ENCODE measurements around the gene GUCA2B.

GUCA2B gene

GRCh38 chr1:42170779-42171621, 17.8 kb downstream of the GUCA2B start:
- Histone ChIP-seq H3K27me3 (ENCODE audit: control insufficient read depth, insufficient read depth, low read length) (no peaks in the 10 kb centered on the region), H3K9me3 (ENCODE audit: control insufficient read depth, insufficient read depth, low read length) (no peaks in the 10 kb centered on the region), H3K4me3 (ENCODE audit: low read depth, low read length) (no peak overlapping the region), H3K9ac (ENCODE audit: low read depth, low read length) (no peak overlapping the region), H3K36me3 (ENCODE audit: control insufficient read depth, insufficient read depth, low read length) (no peaks in the 10 kb centered on the region), H3K4me1 (ENCODE audit: control insufficient read depth, insufficient read depth, low read length) (no peaks in the 10 kb centered on the region)

- H3K36me3 ChIP-seq (ENCODE audit: control insufficient read depth, insufficient read depth, low read length): no peaks in the 10 kb centered on the region
- no peaks in the 10 kb centered on the region for H3K4me1 ChIP-seq (ENCODE audit: control insufficient read depth, insufficient read depth, low read length)
- H3K9ac ChIP-seq (ENCODE audit: low read depth, low read length): no peak overlapping the region
- no peaks in the 10 kb centered on the region for H3K27me3 ChIP-seq (ENCODE audit: control insufficient read depth, insufficient read depth, low read length)
- H3K4me3 ChIP-seq (ENCODE audit: low read depth, low read length): no peak overlapping the region
- H3K9me3 ChIP-seq (ENCODE audit: control insufficient read depth, insufficient read depth, low read length): no peaks in the 10 kb centered on the region
Measured at GRCh38 chr1:42171679-42172266, 18.6 kb downstream of the GUCA2B start.

- no peaks in the 10 kb centered on the region for H3K4me1 ChIP-seq (ENCODE audit: control insufficient read depth, insufficient read depth, low read length)
- no peaks in the 10 kb centered on the region for H3K27me3 ChIP-seq (ENCODE audit: control insufficient read depth, insufficient read depth, low read length)
- H3K9ac ChIP-seq (ENCODE audit: low read depth, low read length): no peak overlapping the region
- no peaks in the 10 kb centered on the region for H3K36me3 ChIP-seq (ENCODE audit: control insufficient read depth, insufficient read depth, low read length)
- H3K9me3 ChIP-seq (ENCODE audit: control insufficient read depth, insufficient read depth, low read length): no peaks in the 10 kb centered on the region
- no peak overlapping the region for H3K4me3 ChIP-seq (ENCODE audit: low read depth, low read length)
Measured at GRCh38 chr1:42172381-42173133, 19.3 kb downstream of the GUCA2B start.

GRCh38 chr1:42173155-42173933, 20.1 kb downstream of the GUCA2B start:
- no peaks in the 10 kb centered on the region for H3K4me1 ChIP-seq (ENCODE audit: control insufficient read depth, insufficient read depth, low read length)
- no peaks in the 10 kb centered on the region for H3K27me3 ChIP-seq (ENCODE audit: control insufficient read depth, insufficient read depth, low read length)
- no peaks in the 10 kb centered on the region for H3K36me3 ChIP-seq (ENCODE audit: control insufficient read depth, insufficient read depth, low read length)
- no peak overlapping the region for H3K4me3 ChIP-seq (ENCODE audit: low read depth, low read length)
- no peaks in the 10 kb centered on the region for H3K9me3 ChIP-seq (ENCODE audit: control insufficient read depth, insufficient read depth, low read length)
- H3K9ac ChIP-seq (ENCODE audit: low read depth, low read length): no peak overlapping the region

- Histone ChIP-seq H3K36me3 (ENCODE audit: control insufficient read depth, insufficient read depth, low read length) (no peaks in the 10 kb centered on the region), H3K9me3 (ENCODE audit: control insufficient read depth, insufficient read depth, low read length) (no peaks in the 10 kb centered on the region), H3K4me1 (ENCODE audit: control insufficient read depth, insufficient read depth, low read length) (no peaks in the 10 kb centered on the region), H3K27me3 (ENCODE audit: control insufficient read depth, insufficient read depth, low read length) (no peaks in the 10 kb centered on the region), H3K4me3 (ENCODE audit: low read depth, low read length) (no peak overlapping the region), H3K9ac (ENCODE audit: low read depth, low read length) (no peak overlapping the region)
Measured at GRCh38 chr1:42173961-42174735, 20.9 kb downstream of the GUCA2B start.

GRCh38 chr1:42175314-42176054, 22.3 kb downstream of the GUCA2B start:
- H3K4me3 ChIP-seq (ENCODE audit: low read depth, low read length): no peak overlapping the region
- H3K4me1 ChIP-seq (ENCODE audit: control insufficient read depth, insufficient read depth, low read length): no peaks in the 10 kb centered on the region
- peaks cover 3% of the 10 kb centered on the region for H3K36me3 ChIP-seq (ENCODE audit: control insufficient read depth, insufficient read depth, low read length)
- no peaks in the 10 kb centered on the region for H3K27me3 ChIP-seq (ENCODE audit: control insufficient read depth, insufficient read depth, low read length)
- no peaks in the 10 kb centered on the region for H3K9me3 ChIP-seq (ENCODE audit: control insufficient read depth, insufficient read depth, low read length)
- no peak overlapping the region for H3K9ac ChIP-seq (ENCODE audit: low read depth, low read length)

- no peaks in the 10 kb centered on the region for H3K27me3 ChIP-seq (ENCODE audit: control insufficient read depth, insufficient read depth, low read length)
- peaks cover 3% of the 10 kb centered on the region for H3K36me3 ChIP-seq (ENCODE audit: control insufficient read depth, insufficient read depth, low read length)
- H3K4me1 ChIP-seq (ENCODE audit: control insufficient read depth, insufficient read depth, low read length): no peaks in the 10 kb centered on the region
- no peak overlapping the region for H3K4me3 ChIP-seq (ENCODE audit: low read depth, low read length)
- no peaks in the 10 kb centered on the region for H3K9me3 ChIP-seq (ENCODE audit: control insufficient read depth, insufficient read depth, low read length)
- H3K9ac ChIP-seq (ENCODE audit: low read depth, low read length): no peak overlapping the region
Measured at GRCh38 chr1:42176902-42177519, 23.8 kb downstream of the GUCA2B start.

- Histone ChIP-seq H3K27me3 (ENCODE audit: control insufficient read depth, insufficient read depth, low read length) (no peaks in the 10 kb centered on the region), H3K9me3 (ENCODE audit: control insufficient read depth, insufficient read depth, low read length) (no peaks in the 10 kb centered on the region), H3K4me1 (ENCODE audit: control insufficient read depth, insufficient read depth, low read length) (no peaks in the 10 kb centered on the region), H3K4me3 (ENCODE audit: low read depth, low read length) (no peak overlapping the region), H3K36me3 (ENCODE audit: control insufficient read depth, insufficient read depth, low read length) (peaks cover 3% of the 10 kb centered on the region), H3K9ac (ENCODE audit: low read depth, low read length) (no peak overlapping the region)
Measured at GRCh38 chr1:42177541-42177981, 24.4 kb downstream of the GUCA2B start.

- Histone ChIP-seq H3K36me3 (ENCODE audit: control insufficient read depth, insufficient read depth, low read length) (peaks cover 7% of the 10 kb centered on the region), H3K27me3 (ENCODE audit: control insufficient read depth, insufficient read depth, low read length) (no peaks in the 10 kb centered on the region), H3K4me1 (ENCODE audit: control insufficient read depth, insufficient read depth, low read length) (no peaks in the 10 kb centered on the region), H3K9me3 (ENCODE audit: control insufficient read depth, insufficient read depth, low read length) (no peaks in the 10 kb centered on the region), H3K4me3 (ENCODE audit: low read depth, low read length) (no peak overlapping the region), H3K9ac (ENCODE audit: low read depth, low read length) (no peak overlapping the region)
Measured at GRCh38 chr1:42178249-42178648, 25.0 kb downstream of the GUCA2B start.

- Histone ChIP-seq H3K9ac (ENCODE audit: low read depth, low read length) (no peak overlapping the region), H3K4me3 (ENCODE audit: low read depth, low read length) (no peak overlapping the region), H3K36me3 (ENCODE audit: control insufficient read depth, insufficient read depth, low read length) (peaks cover 7% of the 10 kb centered on the region), H3K4me1 (ENCODE audit: control insufficient read depth, insufficient read depth, low read length) (no peaks in the 10 kb centered on the region), H3K27me3 (ENCODE audit: control insufficient read depth, insufficient read depth, low read length) (no peaks in the 10 kb centered on the region), H3K9me3 (ENCODE audit: control insufficient read depth, insufficient read depth, low read length) (no peaks in the 10 kb centered on the region)
Measured at GRCh38 chr1:42179275-42179674, 26.1 kb downstream of the GUCA2B start.
